GM19468 (cell line): ENCODE results near the gene ADIPOR2.
"Not testable (repeated sequence)": the region's sequence is repeated elsewhere in the genome, so short reads cannot be mapped to it uniquely, and the experiment has no call there.

ENCODE experiments used
- ATAC-seq: cut with Tn5 transposase; IDR thresholded peaks from one replicate; pipeline ENCODE4 v1.9.1; 2021; ENCODE audit warnings: mild to moderate bottlenecking, moderate library complexity, moderate number of reproducible peaks; ENCODE audit not compliant: unreplicated experiment; ENCODE audit errors: extremely low read depth

Gene ADIPOR2

DNA sequence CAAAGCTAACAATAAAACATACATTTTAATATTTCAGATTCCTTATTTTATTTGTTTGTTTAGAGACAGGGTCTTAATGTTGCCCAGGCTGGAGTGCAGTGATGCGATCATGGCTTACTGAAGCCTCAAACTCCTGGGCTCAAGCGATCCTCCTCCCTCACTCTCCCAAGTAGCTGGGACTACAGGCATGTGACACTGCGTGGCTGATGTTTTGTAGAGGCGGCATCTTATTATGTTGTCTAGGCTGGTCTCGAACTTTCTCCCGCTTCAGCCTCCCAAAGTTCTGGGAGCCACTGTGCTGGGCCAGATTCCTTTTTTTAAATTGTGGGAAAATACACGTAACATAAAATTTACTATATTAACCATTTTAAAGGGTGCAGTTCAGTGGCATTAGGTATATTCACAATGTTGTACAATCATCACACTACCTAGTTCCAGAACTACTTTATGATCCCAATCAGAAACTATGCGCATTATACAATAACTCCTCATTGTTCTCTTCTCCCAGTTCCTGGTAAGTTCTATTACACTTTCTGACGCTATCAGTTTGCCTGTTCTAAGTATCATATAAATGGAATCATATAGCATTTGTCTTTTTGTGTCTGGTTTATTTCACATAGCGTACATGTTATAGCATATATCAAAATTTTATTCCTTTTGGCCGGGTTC lies 40.3 kb downstream of the ADIPOR2 start:
- ATAC-seq = no peak

DNA sequence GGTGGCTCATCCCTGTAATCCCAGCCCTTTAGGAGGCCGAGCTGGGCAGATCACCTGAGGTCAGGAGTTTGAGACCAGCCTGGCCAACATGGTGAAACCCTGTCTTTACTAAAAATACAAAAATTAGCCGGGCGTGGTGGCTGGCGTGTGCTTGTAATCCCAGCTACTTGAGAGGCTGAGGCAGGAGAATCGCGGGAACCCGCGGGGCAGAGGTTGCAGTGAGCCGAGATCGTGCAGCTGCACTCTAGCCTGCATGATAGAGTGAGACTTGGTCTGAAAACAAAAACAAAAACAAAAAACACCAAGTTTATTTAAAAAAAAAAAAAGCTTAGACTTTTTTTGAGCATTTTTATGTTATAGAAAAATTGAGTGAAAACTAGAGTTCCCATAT lies 40.8 kb downstream of the ADIPOR2 start:
- not testable (repeated sequence) for ATAC-seq

DNA sequence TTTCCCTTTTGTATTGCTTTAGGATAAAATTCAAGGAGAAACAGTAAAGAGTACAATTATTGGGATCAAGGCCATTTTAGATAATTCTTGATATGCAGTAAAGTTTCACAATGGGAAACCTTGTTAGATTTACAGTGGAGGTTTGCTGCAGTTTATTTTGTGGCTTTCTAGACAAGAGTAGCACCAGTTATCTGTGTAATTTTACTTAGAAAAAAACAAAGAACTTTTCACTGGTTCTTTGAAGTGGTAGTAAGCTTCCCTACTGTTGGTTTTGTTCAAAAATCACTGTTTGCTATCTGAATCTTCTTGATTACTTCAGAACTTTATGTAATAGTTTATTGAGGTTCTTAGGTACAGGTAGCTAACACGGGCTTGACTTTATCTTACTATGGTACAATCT lies 42.0 kb downstream of the ADIPOR2 start:
- ATAC-seq = no peak

DNA sequence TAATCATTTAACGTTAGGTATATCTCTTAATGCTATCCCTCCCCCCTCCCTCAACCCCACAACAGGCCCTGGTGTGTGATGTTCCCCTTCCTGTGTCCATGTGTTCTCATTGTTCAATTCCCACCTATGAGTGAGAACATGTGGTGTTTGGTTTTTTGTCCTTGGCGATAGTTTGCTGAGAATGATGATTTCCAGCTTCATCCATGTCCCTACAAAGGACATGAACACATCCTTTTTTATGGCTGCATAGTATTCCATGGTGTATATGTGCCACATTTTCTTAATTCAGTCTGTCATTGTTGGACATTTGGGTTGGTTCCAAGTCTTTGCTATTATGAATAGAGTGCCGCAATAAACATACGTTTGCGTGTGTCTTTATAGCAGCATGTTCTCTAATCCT lies 42.8 kb downstream of the ADIPOR2 start:
- ATAC-seq = not testable (repeated sequence)

DNA sequence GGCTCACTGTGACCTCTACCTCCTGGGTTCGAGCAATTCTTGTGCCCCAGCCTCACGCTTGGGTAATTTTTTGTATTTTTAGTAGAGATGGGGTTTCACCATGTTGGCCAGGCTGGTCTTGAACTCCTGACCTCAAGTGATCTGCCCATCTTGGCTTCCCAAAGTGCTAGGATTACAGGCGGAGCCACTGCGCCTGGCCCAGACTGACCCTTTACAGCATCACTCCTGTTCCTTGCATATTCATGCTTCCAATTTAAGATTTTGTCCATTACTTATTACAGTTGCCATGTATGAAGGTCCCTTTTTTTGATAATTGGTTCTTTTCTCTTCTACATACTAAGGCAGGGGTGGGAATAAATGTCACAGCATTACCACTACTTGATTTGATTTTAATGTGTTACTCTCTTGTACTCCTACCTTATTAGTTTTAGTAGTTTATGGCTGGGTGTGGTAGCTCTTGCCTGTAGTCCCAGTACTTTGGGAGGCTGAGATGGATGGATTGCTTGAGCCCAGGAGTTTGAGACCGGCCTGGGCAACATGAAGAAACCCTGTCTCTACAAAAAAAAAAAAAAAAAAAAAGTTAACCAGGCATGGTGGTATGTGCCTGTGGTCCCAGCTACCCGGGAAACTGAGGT lies 46.9 kb downstream of the ADIPOR2 start:
- ATAC-seq = no peak

DNA sequence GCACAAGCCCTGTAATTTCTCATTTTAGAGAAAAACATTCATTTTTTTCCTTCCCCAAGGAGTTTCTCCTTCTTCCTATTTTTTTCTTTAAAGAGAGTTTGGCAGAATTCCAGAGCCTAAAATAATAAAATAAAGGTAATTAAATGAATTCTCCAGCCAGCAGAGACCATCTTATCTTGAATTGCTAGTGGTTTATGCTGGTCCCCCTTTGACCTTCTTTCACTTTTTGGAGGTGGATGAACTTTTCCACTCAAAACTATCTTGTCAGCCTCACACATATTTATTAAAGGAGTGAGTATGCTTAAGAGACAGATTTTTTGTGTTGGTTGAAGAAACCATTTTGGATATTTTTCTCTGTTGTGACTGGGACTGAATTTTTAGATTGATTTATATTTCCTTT lies 47.6 kb downstream of the ADIPOR2 start:
- ATAC-seq = no peak

DNA sequence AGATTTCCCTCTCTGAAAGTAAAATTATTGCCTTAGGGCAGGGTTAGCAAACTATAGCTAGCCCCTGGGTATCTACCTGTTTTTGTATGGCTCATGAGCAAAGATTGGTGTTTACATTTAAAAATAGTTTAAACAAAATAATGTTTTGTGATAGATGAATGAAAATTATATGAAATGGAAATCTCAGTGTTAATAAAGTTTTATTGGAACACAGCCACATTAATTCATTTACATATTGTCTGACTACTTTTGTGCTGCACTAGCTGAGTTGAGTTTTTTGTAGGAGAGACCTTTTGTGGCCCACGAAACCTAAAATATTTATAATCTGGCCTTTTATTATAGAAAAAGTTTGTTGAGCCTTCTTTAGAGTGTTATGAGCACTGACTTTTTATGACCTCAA lies 48.5 kb downstream of the ADIPOR2 start:
- ATAC-seq = no peak

DNA sequence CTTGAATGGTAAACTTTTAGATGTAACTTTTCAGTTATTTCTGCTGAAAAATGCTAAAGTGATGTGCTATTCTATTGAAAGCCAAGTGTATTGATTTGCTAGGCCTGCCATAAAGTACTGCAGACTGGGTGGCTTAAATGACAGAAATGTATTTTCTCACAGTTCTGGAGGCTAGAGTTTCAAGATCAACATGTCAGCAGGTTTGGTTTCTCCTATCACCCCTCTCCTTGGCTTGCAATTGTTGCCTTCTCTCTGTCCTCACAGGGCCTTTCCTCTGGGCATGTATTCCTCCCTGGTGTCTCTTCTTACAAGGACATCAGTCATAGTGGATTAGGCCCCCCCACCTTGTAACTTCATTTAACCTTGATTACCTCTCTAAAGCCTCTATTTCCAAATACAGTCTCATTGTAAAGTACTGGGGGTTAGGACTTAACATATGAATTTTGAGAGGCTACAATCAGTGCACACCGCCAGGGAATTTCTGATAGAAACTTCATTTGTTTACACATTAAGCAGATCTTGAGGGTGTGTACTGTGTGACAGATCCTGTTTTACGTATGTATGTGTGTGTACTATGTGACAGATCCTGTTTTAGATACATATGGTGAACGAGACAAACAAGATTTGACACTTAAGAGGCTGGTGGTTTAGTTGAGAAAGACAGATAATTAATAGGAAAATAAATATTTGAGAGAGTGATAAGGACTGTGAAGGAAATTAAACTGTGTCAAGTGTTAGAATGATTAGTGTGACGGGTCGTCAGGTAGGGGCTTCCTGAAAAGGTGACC lies 49.5 kb downstream of the ADIPOR2 start:
- no peak for ATAC-seq

DNA sequence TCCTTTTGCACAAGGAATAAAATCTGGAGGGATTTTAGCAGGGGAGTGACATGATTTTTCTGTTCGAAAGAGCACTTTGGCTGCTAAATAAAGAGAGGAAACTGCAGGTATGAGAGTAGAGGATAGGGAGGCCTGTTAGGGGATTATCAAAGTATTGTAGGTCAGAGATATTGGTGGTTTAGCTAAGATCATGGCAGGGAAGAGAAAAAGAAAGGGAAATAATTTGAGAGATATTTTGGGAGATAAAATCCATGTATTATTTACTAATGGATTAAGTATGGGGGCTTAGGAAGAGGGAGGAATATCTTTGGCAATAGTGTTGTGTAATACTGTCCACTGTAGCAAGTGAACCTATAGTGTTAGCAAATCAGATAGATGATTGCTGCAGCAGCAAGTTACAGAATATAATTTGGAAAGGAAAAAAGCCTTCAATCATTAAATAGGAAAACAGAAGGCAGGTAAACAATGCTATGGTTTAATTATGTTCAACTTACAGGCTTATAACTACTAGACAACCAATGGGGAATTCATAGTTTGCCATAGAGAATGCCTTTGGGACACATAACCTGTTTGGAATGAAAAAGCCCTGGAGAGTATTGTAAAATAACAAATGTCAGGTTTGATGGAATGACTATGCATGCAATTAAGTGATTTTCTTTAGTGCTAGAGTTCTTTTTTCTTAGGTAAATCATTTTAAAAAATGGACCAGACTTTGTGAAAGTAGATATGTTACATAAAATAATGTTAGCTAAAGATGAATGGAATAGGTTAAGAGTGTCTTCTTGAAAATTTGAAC lies 50.5 kb downstream of the ADIPOR2 start:
- no peak for ATAC-seq

DNA sequence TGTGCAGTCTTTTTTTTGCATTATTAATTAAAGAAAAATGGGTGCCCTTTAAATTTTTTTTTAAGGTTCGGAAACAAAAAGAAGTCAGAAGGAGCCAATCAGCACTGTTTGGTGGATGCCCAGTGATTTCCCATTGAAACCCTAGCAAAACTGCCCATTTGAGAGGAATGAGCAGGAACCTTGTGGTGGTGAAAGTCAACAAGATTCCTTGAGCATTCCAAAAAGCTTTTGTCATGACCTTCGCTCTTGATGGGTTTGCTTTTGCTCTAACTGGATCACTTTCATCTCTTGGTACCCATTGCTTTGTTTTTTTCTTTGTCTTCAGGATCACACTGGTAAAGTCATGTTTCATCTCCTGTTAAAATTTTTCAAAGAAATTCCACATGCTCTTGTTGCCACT lies 54.1 kb downstream of the ADIPOR2 start:
- no peak for ATAC-seq

DNA sequence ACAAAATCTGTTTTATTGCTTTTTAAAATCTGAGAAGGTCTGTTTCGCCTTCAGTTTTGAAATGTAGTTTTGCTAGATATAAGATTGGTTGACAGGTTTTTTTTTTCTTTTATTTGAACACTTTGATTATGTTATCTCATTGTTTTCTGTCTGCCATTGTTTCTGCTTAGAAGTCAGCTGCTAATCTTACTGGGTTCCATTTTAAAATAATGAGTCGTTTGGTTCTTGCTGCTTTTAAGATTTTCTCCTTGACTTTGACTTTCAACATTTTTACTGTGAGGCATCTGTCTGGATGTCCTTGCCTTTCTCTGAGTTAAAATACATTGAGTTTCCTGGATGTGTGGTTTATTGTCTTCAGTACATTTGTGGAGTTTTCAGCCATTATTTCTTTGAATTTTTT lies 56.7 kb downstream of the ADIPOR2 start:
- ATAC-seq = no peak

DNA sequence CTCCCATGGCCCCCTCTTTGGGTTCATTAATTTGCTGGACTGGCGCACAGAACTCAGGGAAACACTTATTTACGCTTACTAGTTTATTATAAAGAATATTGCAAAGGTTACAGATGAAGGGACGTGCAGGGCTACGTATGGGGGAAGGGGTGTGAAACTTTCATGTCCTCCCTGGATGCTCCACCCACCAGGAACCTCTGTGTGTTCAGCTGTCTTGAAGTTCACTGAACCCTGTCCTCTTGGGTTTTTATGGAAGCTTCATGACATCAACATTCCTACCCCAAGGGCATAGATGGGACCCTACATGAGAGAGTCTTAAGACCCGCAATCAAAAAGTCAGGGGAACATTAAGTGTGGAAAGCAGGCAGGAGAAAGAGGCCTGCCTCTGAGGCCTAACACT lies 58.1 kb downstream of the ADIPOR2 start:
- no peak for ATAC-seq

DNA sequence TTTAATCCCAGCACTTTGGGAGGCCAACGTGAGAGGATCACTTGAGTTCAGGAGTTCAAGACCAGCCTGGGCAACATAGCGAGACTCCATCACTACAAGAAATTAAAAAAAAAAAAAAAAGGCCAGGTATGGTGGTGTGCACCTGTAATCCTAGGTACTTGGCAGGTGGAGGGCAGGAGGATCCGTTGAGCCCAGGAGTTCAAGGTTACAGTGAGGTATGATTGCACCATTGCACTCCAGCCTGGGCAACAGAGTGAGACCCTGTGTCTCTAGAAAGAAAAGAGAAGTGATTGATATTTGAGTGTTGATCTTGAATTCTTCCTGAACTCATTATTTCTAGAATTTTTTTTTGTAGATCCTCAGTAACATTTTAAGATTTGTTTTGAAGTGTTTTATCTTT lies 59.4 kb downstream of the ADIPOR2 start:
- ATAC-seq = no peak

DNA sequence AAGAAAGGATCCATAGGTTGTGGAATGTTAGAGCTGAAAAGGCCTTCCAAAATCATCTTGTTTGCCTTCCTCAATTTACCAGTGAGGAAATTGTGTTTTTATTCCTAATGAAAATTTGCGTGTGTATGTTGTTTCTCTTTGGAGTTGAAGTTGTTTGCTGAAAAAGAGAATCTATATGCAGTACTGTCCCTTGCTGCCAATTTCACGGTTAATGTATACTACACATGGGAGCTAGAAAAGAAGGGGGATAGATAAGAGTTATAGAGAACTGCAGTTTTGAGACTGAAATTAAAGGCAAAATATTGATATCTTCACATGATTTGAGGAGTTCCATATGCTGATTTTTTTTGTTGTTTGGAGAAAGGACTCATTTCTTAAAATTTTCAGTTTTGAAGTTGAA lies 67.5 kb downstream of the ADIPOR2 start:
- no peak for ATAC-seq

DNA sequence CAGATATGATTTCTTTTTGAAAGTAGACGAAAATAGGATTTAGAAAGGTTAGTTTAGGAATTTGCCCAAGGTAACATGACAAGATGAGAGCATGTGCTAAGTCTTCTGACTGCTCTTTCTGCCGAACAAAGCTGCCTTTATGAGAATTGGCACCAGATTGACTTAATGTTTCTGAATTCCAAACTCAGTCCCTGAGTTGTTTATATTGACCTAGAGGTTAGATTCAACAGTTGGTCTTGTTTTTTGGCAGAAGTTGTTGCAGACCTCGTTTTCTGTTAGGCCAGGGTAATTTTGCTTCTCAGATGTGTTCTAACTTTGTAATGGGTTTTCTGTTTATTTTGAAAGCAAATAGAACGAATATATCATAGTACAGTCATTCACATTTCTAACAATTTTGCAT lies 68.0 kb downstream of the ADIPOR2 start:
- no peak for ATAC-seq

DNA sequence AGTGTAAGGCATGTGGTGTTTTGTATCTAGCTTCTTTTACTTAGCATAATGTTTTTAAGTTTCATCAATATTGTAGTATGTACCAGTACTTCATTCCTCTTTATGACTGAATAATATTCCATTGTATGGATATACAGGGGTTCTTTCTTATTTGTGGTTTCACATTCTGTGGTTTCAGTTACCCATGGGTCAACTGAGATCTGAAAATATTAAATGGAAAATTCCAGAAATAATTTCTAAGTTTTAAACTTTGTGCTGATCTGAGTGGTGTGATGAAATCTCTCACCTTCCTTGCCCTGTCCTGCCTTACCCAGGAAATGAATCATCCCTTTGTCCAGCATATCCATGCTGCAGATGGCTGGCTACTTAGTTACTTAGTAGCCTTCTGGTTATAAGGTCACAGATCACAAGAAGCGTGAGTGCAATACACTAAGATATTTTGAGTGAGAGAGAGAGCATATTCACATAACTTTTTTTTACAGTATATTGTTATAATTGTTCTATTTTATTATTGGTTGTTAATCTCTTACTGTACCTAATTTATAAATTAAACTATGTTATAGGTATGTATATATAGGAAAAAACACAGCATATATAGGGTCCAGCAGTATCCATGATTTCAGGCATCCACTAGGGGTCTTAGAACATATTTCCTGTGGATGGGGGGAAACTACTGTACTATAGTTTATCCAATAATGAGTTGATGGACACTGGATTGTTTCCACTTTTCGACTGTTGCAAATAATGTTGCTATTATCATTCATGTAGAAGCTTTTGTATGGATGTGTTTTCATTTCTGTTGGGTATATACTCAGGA lies 69.9 kb downstream of the ADIPOR2 start:
- no peak for ATAC-seq

DNA sequence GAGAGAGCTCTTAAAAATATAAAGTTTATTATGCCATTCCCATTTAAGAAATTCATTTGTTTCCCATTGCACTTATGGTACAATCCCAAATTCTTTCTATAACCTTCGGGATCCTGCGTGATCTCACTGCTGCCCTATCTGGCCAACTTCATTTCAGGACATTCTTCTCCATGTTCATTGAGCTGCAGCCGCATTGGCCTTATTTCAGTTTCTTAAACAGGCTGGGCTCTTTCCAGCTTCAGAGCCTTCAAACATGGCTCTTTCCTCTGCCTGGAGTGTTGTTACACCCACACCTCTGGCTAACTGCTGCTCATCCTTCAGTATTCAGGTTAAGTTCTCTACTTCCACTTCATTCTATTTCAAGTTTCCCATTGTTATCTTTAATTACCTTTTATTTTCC lies 71.0 kb downstream of the ADIPOR2 start:
- no peak for ATAC-seq

DNA sequence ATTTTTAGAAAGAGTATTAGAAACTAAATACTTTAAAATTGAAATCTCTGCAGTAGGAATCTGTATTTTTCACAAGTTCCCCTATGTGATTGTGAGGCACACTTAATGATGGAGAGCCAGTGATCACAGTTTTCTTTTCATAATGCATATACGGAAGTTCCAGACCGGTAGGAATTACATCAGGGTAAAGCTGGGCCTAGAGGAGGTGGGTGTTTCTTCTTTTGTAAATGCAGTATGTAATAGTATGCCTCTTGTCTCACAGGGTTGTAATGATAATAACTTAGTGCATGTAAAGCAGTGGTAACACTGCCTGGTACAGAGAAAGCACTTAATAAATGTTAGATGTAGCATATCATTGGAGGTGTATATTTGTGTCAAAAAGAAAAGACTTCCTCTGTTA lies 72.3 kb downstream of the ADIPOR2 start:
- no peak for ATAC-seq

DNA sequence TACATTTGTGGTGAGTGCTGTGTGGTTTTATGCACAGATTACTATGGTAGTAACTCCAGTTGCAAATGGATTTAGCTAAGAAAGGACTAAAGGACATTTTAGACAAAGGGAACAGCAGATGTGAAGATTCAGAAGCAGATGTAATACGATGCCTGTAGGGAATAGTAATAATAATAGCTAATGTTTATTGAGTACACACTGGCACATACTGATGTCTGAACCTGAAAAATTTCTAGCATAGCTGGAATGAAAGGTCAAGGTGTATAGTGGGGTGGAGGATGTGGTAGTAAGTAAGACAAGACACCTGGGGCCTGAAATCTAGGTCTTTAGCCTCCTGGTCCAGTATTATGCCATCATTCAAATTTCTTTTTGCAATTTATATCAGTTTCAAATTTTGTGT lies 75.2 kb downstream of the ADIPOR2 start:
- no peak for ATAC-seq
